Uterus (tissue), 4 donors: ENCODE data around the gene WDFY4. TPM values are rescaled to one million over a fixed set of nuclear protein-coding genes. Genes with fewer than 3 reads are reported as not detected.

Source experiments
- DNase-seq, 2 donors: peaks; one replicate each; pipeline ENCODE4 v3.0.0-alpha.2; 2019 to 2020
- H3K27ac ChIP-seq, 2 donors: fragments of 200-600 bp; sonication (generic); 1 replicate in 1 of 2; 2 replicates in 1 of 2; pipeline ENCODE4 v1.5.1; 2016 to 2018
- H3K27me3 ChIP-seq, 2 donors: fragments of 200-600 bp; sonication (generic); one replicate each; pipeline ENCODE4 v1.5.1; 2018 to 2019; ENCODE audit warnings: control low read depth in 1 of 2
- H3K36me3 ChIP-seq, 2 donors: fragments of 200-600 bp; sonication (generic); one replicate each; pipeline ENCODE4 v1.5.1; 2019; ENCODE audit warnings: control low read depth in 1 of 2
- H3K4me1 ChIP-seq, 2 donors: fragments of 200-600 bp; sonication (generic); one replicate each; pipeline ENCODE4 v1.5.1; 2018 to 2019; ENCODE audit warnings: control low read depth in 1 of 2
- H3K4me3 ChIP-seq, 2 donors: fragments of 200-600 bp; sonication (generic); 1 replicate in 1 of 2; 2 replicates in 1 of 2; pipeline ENCODE4 v1.5.1; 2018 to 2019; ENCODE audit warnings: mild to moderate bottlenecking in 1 of 2
- H3K9me3 ChIP-seq, 2 donors: fragments of 200-600 bp; sonication (generic); one replicate each; pipeline ENCODE4 v1.5.1; 2019; ENCODE audit warnings: control low read depth in 1 of 2
- CTCF ChIP-seq, 4 experiments: fragments of 200-600 bp in 2 of 4; fragments of 450-650 bp in 2 of 4; sonication (generic) in 2 of 4; IDR thresholded peaks; one replicate each; pipeline ENCODE4 v1.5.1; 2016 to 2019; ENCODE audit warnings: antibody characterized with exemption in 4 of 4, mild to moderate bottlenecking in 2 of 4, moderate library complexity in 1 of 4
- POLR2A ChIP-seq, 2 donors: fragments of 450-650 bp; IDR thresholded peaks; one replicate each; pipeline ENCODE4 v1.6.1; 2016; ENCODE audit warnings: antibody characterized with exemption in 2 of 2, mild to moderate bottlenecking in 1 of 2, moderate library complexity in 1 of 2
- intact Hi-C: fragments of 100-400 bp; cut with DNase I; formaldehyde crosslinking; loops from one replicate; pipeline ENCODE4 v1.15.1; 2023; ENCODE audit warnings: low total_unique reads
- total RNA-seq, 4 donors: library from RNA; depleted of rRNA in 3 of 4; stranded (reverse); fragments of >200 nt in 3 of 4; gene quantifications; one replicate each; pipeline versions ENCODE4 v1.1.0 to v1.2.4, GENCODE V29; 2014 to 2023
- donor health status: DM: yes; HTN: yes; CAD: no.

The WDFY4 gene
- total RNA-seq, 4 donors from 2014 or later: 0.26 to 5.2 (median 1.2) TPM

DNA sequence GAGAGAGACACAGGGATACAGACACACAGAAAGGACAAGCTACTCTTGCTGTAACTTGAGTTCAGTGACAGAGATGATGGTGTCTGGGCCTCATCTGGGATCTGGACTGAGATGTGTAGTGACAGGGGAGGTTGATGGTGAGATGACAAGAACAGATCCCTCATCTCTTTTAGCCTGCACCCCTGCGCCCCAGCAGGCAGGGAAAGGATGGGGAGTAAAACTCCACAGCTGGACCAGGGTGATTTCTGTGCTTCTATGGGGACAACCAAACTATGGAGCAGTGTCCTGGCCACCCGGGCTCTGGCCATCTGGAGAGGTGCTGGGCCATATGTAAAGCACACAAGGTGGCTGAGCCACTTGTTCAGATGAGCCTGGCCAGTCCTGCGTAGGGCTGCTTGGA lies 259.5 kb downstream of the WDFY4 start:
- no peak for DNase-seq
- TF ChIP-seq CTCF (IDR thresholded peaks at IDR 0.05) (no peak), POLR2A (IDR thresholded peaks at IDR 0.05) (no peak)
- Histone ChIP-seq H3K27ac (no peak overlapping the region), H3K9me3 (no peaks in the 10 kb centered on the region), H3K4me3 (no peak overlapping the region), H3K4me1 (no peaks in the 10 kb centered on the region), H3K27me3 (no peaks in the 10 kb centered on the region), H3K36me3 (no peaks in the 10 kb centered on the region)
- intact Hi-C loops: no loop called here

- no peak for TF ChIP-seq POLR2A (IDR thresholded peaks at IDR 0.05)
- Histone ChIP-seq H3K9me3 (no peaks in the 10 kb centered on the region), H3K27ac (no peak overlapping the region), H3K27me3 (no peaks in the 10 kb centered on the region), H3K4me1 (no peaks in the 10 kb centered on the region), H3K36me3 (no peaks in the 10 kb centered on the region), H3K4me3 (no peak overlapping the region)
- intact Hi-C loops: no loop called here
- no peak for DNase-seq
Measured at GRCh38 chr10:48945441-48946130, 260.9 kb downstream of the WDFY4 start.

GRCh38 chr10:48946332-48946731 lies 261.7 kb downstream of the WDFY4 start:
- Histone ChIP-seq H3K36me3 (no peaks in the 10 kb centered on the region), H3K27me3 (no peaks in the 10 kb centered on the region), H3K27ac (no peak overlapping the region), H3K9me3 (no peaks in the 10 kb centered on the region), H3K4me1 (no peaks in the 10 kb centered on the region), H3K4me3 (no peak overlapping the region)
- intact Hi-C loops: no loop called here
- no peak for DNase-seq
- no peak for TF ChIP-seq CTCF (IDR thresholded peaks at IDR 0.05)
- no peak for TF ChIP-seq POLR2A (IDR thresholded peaks at IDR 0.05)

DNA sequence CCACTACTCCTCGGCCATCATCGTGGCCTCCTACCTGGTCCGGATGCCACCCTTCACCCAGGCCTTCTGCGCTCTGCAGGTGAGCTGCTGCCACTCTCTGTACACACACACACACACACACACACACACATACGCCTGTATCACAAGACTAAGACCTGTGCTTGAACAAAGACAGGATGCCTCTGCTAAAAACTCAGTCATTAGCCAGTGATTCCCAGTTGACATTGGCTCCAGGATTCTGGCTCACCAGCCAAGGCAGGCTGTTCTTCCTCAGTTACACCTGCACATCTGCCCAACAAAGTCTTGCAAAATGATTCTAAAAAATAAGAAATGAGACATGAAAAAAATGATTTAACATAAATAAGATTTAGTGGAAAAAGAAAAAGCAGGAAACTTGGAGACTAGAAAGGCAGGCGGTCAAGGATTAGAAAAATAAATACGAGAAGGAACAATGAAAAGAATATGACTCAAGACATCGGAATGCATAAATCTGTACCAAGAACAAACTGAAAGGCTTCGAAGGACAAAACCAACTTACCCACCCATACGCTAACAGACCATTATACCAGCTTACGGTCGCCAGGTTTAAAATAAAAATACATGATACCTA lies 262.3 kb downstream of the WDFY4 start:
- no peak overlapping the region for H3K27ac ChIP-seq
- H3K4me3 ChIP-seq: no peak overlapping the region
- TF ChIP-seq POLR2A (IDR thresholded peaks at IDR 0.05): no peak
- TF ChIP-seq CTCF (IDR thresholded peaks at IDR 0.05): no peak
- no peaks in the 10 kb centered on the region for H3K27me3 ChIP-seq
- H3K9me3 ChIP-seq: no peaks in the 10 kb centered on the region
- DNase-seq: no peak
- no peaks in the 10 kb centered on the region for H3K4me1 ChIP-seq
- intact Hi-C loops: no loop called here
- H3K36me3 ChIP-seq: no peaks in the 10 kb centered on the region

DNA sequence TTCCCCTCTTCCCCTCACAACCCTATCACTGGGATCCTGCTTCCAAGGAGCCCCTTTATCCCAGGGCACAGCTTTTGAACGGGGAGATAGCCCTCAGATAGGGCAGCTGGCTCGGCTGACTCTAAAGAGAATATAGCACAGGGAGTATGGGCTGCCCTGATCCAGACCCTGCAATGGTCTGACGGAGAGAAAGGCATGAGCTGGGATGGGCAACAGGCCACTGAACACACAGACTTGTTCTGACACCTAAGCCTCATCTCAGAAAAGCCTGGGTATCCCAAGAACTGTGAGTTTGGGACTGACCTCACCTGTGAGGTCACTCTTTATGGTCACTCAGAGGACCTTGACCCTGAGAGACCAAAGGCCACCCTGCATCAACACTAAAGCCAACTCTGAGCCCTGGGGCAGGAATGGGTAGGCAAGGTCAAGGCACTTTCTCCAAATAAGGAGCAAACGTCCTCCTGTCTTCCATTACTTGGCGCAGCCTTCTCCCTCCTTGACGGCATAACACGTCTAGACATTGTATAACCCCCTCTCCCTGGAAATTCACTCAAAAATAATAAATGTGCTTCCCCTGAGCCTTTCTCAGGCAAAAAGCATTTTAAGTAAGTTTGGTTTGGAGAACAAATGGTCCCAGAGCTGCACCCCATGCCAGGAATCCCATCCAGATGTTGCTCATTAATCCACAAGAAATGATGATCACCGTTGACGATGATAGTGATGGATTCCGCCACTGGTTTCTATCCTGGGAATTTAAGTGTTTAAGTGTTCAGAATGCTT lies 263.2 kb downstream of the WDFY4 start:
- no peak overlapping the region for H3K27ac ChIP-seq

More for the DNA sequence above, 263.2 kb downstream of the WDFY4 start:
- Histone ChIP-seq H3K36me3 (no peaks in the 10 kb centered on the region), H3K27me3 (no peaks in the 10 kb centered on the region), H3K4me3 (no peak overlapping the region), H3K9me3 (no peaks in the 10 kb centered on the region), H3K4me1 (no peaks in the 10 kb centered on the region)
- TF ChIP-seq POLR2A (IDR thresholded peaks at IDR 0.05) (no peak), CTCF (IDR thresholded peaks at IDR 0.05) (no peak)
- no peak for DNase-seq
- intact Hi-C loops: no loop called here
